Measurements from ENCODE around the gene URB1. TPM values are rescaled to one million over a fixed set of nuclear protein-coding genes. Genes with fewer than 3 reads are reported as not detected.

The URB1 gene
- total and polyA plus RNA-seq, 2 of the 8 experiments (the other 6 are each of a cell fraction or from before 2014, with no cell fraction given) = 8.1 to 28.9 TPM

DNA sequence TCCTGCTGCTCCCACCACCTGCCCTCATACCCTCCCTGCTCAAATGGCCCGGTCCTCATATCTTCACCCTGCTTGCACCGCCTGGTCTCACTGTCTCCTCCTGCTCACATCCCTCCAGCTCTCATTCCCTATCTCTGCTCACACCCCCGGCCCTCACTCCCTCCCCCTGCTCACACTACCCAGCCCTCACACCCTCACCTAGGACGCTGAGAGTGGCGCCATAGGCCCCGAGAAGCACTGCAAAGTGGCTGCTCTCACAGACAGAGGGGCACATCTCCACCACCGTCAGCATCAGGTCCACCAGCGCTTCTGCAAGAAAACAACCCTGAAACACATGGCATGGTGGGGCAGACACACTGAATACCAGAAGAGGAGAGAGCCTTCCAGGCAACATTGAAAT, 55.6 kb downstream of the URB1 start:
- 93% methylated on average over 8 of the region's 8 CpGs; no CpG with 5 or more reads in 1 of the 2 experiments for WGBS, 2 experiments (ENCODE audit: extremely low coverage in 1 of 2, insufficient coverage in 1 of 2, insufficient read length in 1 of 2, insufficient replicate concordance in 2 of 2, low coverage in 1 of 2, low lambda C conversion rate in 2 of 2, missing lambda C conversion rate in 1 of 2)
- Histone ChIP-seq H3K4me2 (ENCODE audit: insufficient read depth in 1 of 2, low read depth in 2 of 2, low read length in 2 of 2) (no peak overlapping the region), H3K23ac (ENCODE audit: insufficient read length) (no peak overlapping the region), H3K18ac (ENCODE audit: extremely low read depth, low read length) (no peak overlapping the region), H3K14ac (ENCODE audit: insufficient read length) (no peak overlapping the region), H4K20me1 (replicated peaks in 1 of 2; ENCODE audit: control insufficient read depth in 1 of 2, insufficient read depth in 2 of 2, low read length in 2 of 2) (peaks cover 0 to 6% of the 10 kb centered on the region in 2 experiments), H2BK120ac (replicated peaks; ENCODE audit: low read depth, low read length) (no peak overlapping the region), H3K36me3 (ENCODE audit: control insufficient read depth in 2 of 4, insufficient read depth in 4 of 4, low read length in 3 of 4) (peaks cover 16 to 65% (median 45%) of the 10 kb centered on the region in 4 experiments), H3K79me1 (ENCODE audit: low read depth, low read length) (no peaks in the 10 kb centered on the region; the same call in 1 of the 2 replicates), H2AFZ (ENCODE audit: low read length) (no peak overlapping the region), H3K4ac (replicated peaks; ENCODE audit: insufficient read length, low read depth, low read length) (no peak overlapping the region), H2BK5ac (ENCODE audit: low read depth, low read length) (no peak overlapping the region), H3K4me3 (ENCODE audit: extremely low read depth in 1 of 4, insufficient read depth in 2 of 4, low read depth in 3 of 4, low read length in 4 of 4) (no peak overlapping the region), H3K9ac (replicated peaks in 1 of 4; ENCODE audit: extremely low read depth in 1 of 4, low read depth in 3 of 4, low read length in 3 of 4) (no peak overlapping the region), H2BK12ac (ENCODE audit: low read depth, low read length) (no peak overlapping the region), H4K8ac (ENCODE audit: extremely low read depth, insufficient read depth, low read length) (no peak overlapping the region), H3K4me1 (replicated peaks in 1 of 4; ENCODE audit: control insufficient read depth in 3 of 4, insufficient read depth in 4 of 4, low read length in 3 of 4) (peaks cover 0 to 14% (median 3%) of the 10 kb centered on the region in 4 experiments; a peak in 3 of 7 replicates), H3K56ac (replicated peaks; ENCODE audit: insufficient read length, low read depth, low read length) (no peak overlapping the region), H2BK20ac (ENCODE audit: low read length) (no peak overlapping the region), H2BK15ac (ENCODE audit: low read length) (no peak overlapping the region), H3K79me2 (ENCODE audit: control insufficient read depth in 1 of 2, insufficient read depth in 2 of 2, low read length in 2 of 2) (0 out of 4 replicates have a peak, but pooled peaks cover 0 to 3% of the 10 kb centered on the region in 2 experiments), H3K27me3 (replicated peaks in 1 of 4; ENCODE audit: control insufficient read depth in 3 of 4, extremely low read depth in 1 of 4, insufficient read depth in 3 of 4, low read length in 3 of 4) (no peaks in the 10 kb centered on the region), H4K5ac (ENCODE audit: insufficient read length, low read depth, low read length) (no peak overlapping the region), H3K27ac (ENCODE audit: low read depth, low read length) (no peak overlapping the region), H3K9me3 (ENCODE audit: insufficient read depth in 2 of 2, low read depth in 1 of 2, low read length in 1 of 2) (no peaks in the 10 kb centered on the region), H2AK5ac (ENCODE audit: low read depth, low read length) (no peak overlapping the region), H4K91ac (replicated peaks; ENCODE audit: insufficient read length, low read length) (no peak overlapping the region), H3K23me2 (ENCODE audit: low read depth, low read length) (no peaks in the 10 kb centered on the region)
- POLR2A ChIA-PET (ENCODE audit: partially characterized antibody) = interaction anchor here (0.6 to 1.1 kb wide), 2 partner anchors 14 to 194 kb away, joined by 3 to 4 read pairs; no protein-coding TSS in a partner anchor
- FAIRE-seq (no peak), DNase-seq (ENCODE audit: low read depth in 1 of 2, low spot score in 2 of 2) (no peak)
- CTCF ChIA-PET (ENCODE audit: partially characterized antibody) = interaction anchor here (1.2 to 1.7 kb wide), 2 partner anchors 10 to 31 kb away, joined by 3 to 5 read pairs; no protein-coding TSS in a partner anchor
- TF ChIP-seq BACH1 (IDR thresholded peaks at IDR 0.05; ENCODE audit: low read length) = no peak
- no peak for TF ChIP-seq TAF7 (optimal IDR thresholded peaks at IDR 0.05; ENCODE audit: borderline replicate concordance, low read depth, low read length)
- TF ChIP-seq RNF2 (IDR thresholded peaks at IDR 0.05; ENCODE audit: borderline replicate concordance, low read depth, low read length, missing control alignments, poor library complexity, severe bottlenecking) = no peak
- no peak for TF ChIP-seq RAD21 (IDR thresholded peaks at IDR 0.05 in 1 of 2, conservative IDR thresholded peaks at IDR 0.05 in 1 of 2; ENCODE audit: low read depth in 2 of 2, low read length in 2 of 2)
- TF ChIP-seq GABPA (IDR thresholded peaks at IDR 0.05; ENCODE audit: borderline replicate concordance, insufficient read depth, low read length) = no peak
- TF ChIP-seq JUN (IDR thresholded peaks at IDR 0.05; ENCODE audit: low read depth, low read length) = no peak
- no peak for TF ChIP-seq CTBP2 (IDR thresholded peaks at IDR 0.05; ENCODE audit: borderline replicate concordance, insufficient read depth, insufficient read length, low read length)
- no peak for TF ChIP-seq HDAC6 (IDR thresholded peaks at IDR 0.05; ENCODE audit: low read depth, low read length)
- no peak for TF ChIP-seq RFX5 (IDR thresholded peaks at IDR 0.05; ENCODE audit: borderline replicate concordance, low read depth, low read length)
- TF ChIP-seq SUZ12 (IDR thresholded peaks at IDR 0.05; ENCODE audit: low read length) = no peak
- TF ChIP-seq, protein P1, sequence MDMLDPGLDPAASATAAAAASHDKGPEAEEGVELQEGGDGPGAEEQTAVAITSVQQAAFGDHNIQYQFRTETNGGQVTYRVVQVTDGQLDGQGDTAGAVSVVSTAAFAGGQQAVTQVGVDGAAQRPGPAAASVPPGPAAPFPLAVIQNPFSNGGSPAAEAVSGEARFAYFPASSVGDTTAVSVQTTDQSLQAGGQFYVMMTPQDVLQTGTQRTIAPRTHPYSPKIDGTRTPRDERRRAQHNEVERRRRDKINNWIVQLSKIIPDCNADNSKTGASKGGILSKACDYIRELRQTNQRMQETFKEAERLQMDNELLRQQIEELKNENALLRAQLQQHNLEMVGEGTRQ (IDR thresholded peaks at IDR 0.05; ENCODE audit: low read length) = no peak
